ENCODE results near the gene FBXO30.

DNA sequence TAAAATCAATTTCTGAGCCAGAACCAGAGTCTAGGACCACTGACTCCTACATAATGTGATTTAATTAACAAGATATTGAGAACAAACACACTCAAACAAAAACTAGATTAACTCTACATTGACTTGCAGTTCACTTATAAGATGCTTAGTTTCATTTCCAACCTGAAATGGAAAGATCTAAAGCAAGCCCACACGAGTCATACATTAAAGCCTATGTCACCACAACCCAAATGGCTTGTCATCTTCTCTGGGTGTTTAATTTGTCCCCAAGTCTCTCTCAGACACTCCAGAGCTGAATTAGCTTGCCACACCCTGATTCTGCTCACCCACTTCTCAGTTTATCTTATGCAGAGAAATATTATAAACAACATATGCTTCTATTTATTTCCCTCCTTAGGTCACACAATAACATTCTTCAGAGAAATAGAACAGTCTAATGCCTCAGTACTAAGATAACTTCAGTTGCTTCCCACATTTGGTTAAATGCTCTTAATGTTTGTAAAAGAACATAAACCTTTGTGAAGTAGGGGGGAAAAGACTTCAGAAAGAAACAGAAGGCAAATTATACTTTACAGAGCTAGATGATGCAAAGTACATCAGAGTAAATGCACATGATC is 8.8 kb upstream of the FBXO30 start:
- TF ChIP-seq, protein P1, sequence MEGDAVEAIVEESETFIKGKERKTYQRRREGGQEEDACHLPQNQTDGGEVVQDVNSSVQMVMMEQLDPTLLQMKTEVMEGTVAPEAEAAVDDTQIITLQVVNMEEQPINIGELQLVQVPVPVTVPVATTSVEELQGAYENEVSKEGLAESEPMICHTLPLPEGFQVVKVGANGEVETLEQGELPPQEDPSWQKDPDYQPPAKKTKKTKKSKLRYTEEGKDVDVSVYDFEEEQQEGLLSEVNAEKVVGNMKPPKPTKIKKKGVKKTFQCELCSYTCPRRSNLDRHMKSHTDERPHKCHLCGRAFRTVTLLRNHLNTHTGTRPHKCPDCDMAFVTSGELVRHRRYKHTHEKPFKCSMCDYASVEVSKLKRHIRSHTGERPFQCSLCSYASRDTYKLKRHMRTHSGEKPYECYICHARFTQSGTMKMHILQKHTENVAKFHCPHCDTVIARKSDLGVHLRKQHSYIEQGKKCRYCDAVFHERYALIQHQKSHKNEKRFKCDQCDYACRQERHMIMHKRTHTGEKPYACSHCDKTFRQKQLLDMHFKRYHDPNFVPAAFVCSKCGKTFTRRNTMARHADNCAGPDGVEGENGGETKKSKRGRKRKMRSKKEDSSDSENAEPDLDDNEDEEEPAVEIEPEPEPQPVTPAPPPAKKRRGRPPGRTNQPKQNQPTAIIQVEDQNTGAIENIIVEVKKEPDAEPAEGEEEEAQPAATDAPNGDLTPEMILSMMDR (IDR thresholded peaks at IDR 0.05), result no peak
- TF ChIP-seq POLR2A (IDR thresholded peaks at IDR 0.05), result no peak
- no peak for TF ChIP-seq POLR2AphosphoS5 (IDR thresholded peaks at IDR 0.05; ENCODE audit: insufficient read depth in 1 of 2, low read depth in 1 of 2)
